ENCODE measurements around the gene PRSS57.
"Not testable (repeated sequence)": the region's sequence is repeated elsewhere in the genome, so short reads cannot be mapped to it uniquely, and the experiment has no call there.

The PRSS57 gene

GRCh38 chr19:666985-667573, 28.2 kb downstream of the PRSS57 start:
- not testable (repeated sequence) for DNase-seq

- peak; percentile 36 for DNase-seq
Measured at GRCh38 chr19:664913-665443, 30.3 kb downstream of the PRSS57 start.

- DNase-seq = no peak
Measured at GRCh38 chr19:663682-664117, 31.6 kb downstream of the PRSS57 start.

GRCh38 chr19:662962-663681, 32.1 kb downstream of the PRSS57 start, which contains the start of gene RNF126:
RNF126 (minus strand) TSS chr19:663214; CDS start chr19:663121, 93 bp downstream.
- peak; percentile 68 for DNase-seq

GRCh38 chr19:662207-662961, 32.9 kb downstream of the PRSS57 start:
- no peak for DNase-seq

GRCh38 chr19:661427-662196, 33.6 kb downstream of the PRSS57 start:
- no peak for DNase-seq

- DNase-seq = no peak
Measured at GRCh38 chr19:660793-661426, 34.3 kb downstream of the PRSS57 start.

GRCh38 chr19:658916-659839, 36.1 kb downstream of the PRSS57 start:
- no peak for DNase-seq

- DNase-seq = no peak
Measured at GRCh38 chr19:658059-658839, 37.0 kb downstream of the PRSS57 start.

GRCh38 chr19:657611-658010, 37.6 kb downstream of the PRSS57 start:
- DNase-seq = no peak

GRCh38 chr19:656751-657559, 38.3 kb downstream of the PRSS57 start:
- DNase-seq = no peak

GRCh38 chr19:655691-656090, 39.6 kb downstream of the PRSS57 start:
- no peak for DNase-seq

GRCh38 chr19:653425-653824, 41.8 kb downstream of the PRSS57 start:
- no peak for DNase-seq

- DNase-seq = no peak
Measured at GRCh38 chr19:652467-653389, 42.5 kb downstream of the PRSS57 start.

GRCh38 chr19:651991-652390, 43.3 kb downstream of the PRSS57 start:
- no peak for DNase-seq

- DNase-seq = no peak
Measured at GRCh38 chr19:651114-651818, 44.0 kb downstream of the PRSS57 start.

GRCh38 chr19:650121-650520, 45.1 kb downstream of the PRSS57 start:
- DNase-seq = no peak

Data from GOT3 (cell line).